ENCODE results near the gene ADAT1.
A peak's percentile ranks its signal among the peaks of the same experiment; 100 is the strongest.

The ADAT1 gene

DNA sequence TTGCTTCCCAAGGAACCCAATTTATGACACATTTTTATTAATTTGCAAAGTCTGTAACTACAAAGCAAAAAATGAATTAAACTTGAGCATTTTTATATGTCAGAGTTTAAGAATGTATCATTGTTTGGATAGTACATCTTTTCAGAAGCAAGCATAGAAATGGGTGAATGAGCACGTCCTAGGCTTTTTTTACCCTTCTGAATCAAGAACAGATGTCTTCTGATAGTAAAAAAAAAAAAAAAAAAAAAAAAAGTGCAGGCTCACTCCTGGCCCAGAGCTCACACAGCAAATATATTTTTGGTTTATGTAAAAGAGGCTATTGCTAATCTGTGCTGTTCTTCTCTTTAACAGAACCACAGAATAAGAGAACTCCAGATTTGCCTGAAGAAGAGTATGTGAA lies 30.8 kb upstream of the ADAT1 start:
- Histone ChIP-seq H3K9me3 (ENCODE audit: severe bottlenecking) (no peaks in the 10 kb centered on the region), H3K4me3 (ENCODE audit: low read depth, low read length) (no peak overlapping the region), H3K27me3 (ENCODE audit: insufficient read depth, low read depth, severe bottlenecking) (no peaks in the 10 kb centered on the region), H3K36me3 (peaks cover 69% of the 10 kb centered on the region), H3K27ac (no peak overlapping the region)
- no peak for TF ChIP-seq CTCF (IDR thresholded peaks at IDR 0.05; ENCODE audit: low read depth, low read length)
- no peak for DNase-seq

DNA sequence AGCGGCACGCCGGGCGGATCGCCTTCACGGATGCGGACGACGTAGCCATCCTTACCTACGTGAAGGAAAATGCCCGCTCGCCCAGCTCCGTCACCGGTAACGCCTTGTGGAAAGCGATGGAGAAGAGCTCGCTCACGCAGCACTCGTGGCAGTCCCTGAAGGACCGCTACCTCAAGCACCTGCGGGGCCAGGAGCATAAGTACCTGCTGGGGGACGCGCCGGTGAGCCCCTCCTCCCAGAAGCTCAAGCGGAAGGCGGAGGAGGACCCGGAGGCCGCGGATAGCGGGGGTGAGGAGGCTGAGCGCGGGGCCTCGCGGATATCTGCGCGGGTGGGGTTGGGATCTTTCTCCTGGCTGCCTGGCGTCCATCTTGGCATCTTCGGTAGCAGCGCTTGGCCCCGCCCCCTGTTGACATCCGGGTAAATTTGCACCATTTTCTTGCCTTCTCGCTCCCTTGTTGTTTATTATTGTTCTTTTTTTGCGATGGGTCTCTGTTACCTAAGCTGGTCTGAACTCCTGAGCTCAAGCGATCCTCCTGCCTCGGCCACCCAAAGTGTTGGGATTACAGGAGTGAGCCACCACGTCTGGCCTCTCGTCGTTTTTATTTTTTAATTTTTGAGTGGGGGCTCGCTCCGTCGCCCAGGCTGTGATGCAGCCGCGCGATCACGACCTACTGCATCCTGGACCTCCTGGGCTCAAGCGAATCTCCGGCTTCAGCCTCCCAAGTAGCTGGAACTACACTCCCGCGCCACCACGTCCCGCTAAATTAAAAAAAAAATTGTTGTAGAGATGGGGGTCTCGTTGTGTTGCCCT lies 25.4 kb upstream of the ADAT1 start:
- Histone ChIP-seq H3K36me3 (peaks cover 36% of the 10 kb centered on the region), H3K27ac (peak overlapping the region; percentile 89), H3K9me3 (ENCODE audit: severe bottlenecking) (no peaks in the 10 kb centered on the region), H3K27me3 (ENCODE audit: insufficient read depth, low read depth, severe bottlenecking) (no peaks in the 10 kb centered on the region), H3K4me3 (ENCODE audit: low read depth, low read length) (peak overlapping the region; percentile 94)
- DNase-seq, result peak; percentile 85
- TF ChIP-seq CTCF (IDR thresholded peaks at IDR 0.05; ENCODE audit: low read depth, low read length), result no peak

- peak; percentile 94 for DNase-seq
- Histone ChIP-seq H3K9me3 (ENCODE audit: severe bottlenecking) (no peaks in the 10 kb centered on the region), H3K27me3 (ENCODE audit: insufficient read depth, low read depth, severe bottlenecking) (no peaks in the 10 kb centered on the region), H3K27ac (peak within 1 kb of the TSS; percentile 89), H3K36me3 (peaks cover 35% of the 10 kb centered on the region), H3K4me3 (ENCODE audit: low read depth, low read length) (peak within 1 kb of the TSS; percentile 94)
- no peak for TF ChIP-seq CTCF (IDR thresholded peaks at IDR 0.05; ENCODE audit: low read depth, low read length)
Observed at GRCh38 chr16:75647492-75648264, 24.6 kb upstream of the ADAT1 start, which contains the start of the genes KARS1 and TERF2IP. Gene KARS1 (minus strand): TSS chr16:75647665. CDS start chr16:75647639, 26 bp downstream. Gene TERF2IP (plus strand): TSS chr16:75647773. CDS start chr16:75647883, 110 bp downstream.

GRCh38 chr16:75647112-75647491 lies 24.0 kb upstream of the ADAT1 start:
- Histone ChIP-seq H3K27ac (peak overlapping the region; percentile 89), H3K4me3 (ENCODE audit: low read depth, low read length) (peak overlapping the region; percentile 94), H3K9me3 (ENCODE audit: severe bottlenecking) (no peaks in the 10 kb centered on the region), H3K36me3 (peaks cover 38% of the 10 kb centered on the region), H3K27me3 (ENCODE audit: insufficient read depth, low read depth, severe bottlenecking) (no peaks in the 10 kb centered on the region)
- TF ChIP-seq CTCF (IDR thresholded peaks at IDR 0.05; ENCODE audit: low read depth, low read length), result no peak
- no peak for DNase-seq

GRCh38 chr16:75644240-75645012 lies 21.3 kb upstream of the ADAT1 start:
- Histone ChIP-seq H3K9me3 (ENCODE audit: severe bottlenecking) (no peaks in the 10 kb centered on the region), H3K36me3 (peaks cover 48% of the 10 kb centered on the region), H3K27me3 (ENCODE audit: insufficient read depth, low read depth, severe bottlenecking) (no peaks in the 10 kb centered on the region), H3K27ac (peak overlapping the region; percentile 79), H3K4me3 (ENCODE audit: low read depth, low read length) (peak overlapping the region; percentile 20)
- DNase-seq, result peak; percentile 66
- peak; percentile 58 for TF ChIP-seq CTCF (IDR thresholded peaks at IDR 0.05; ENCODE audit: low read depth, low read length)

Measured in WERI-Rb-1 (cell line).